ENCODE results near the gene SLC35A2.

Gene SLC35A2

DNA sequence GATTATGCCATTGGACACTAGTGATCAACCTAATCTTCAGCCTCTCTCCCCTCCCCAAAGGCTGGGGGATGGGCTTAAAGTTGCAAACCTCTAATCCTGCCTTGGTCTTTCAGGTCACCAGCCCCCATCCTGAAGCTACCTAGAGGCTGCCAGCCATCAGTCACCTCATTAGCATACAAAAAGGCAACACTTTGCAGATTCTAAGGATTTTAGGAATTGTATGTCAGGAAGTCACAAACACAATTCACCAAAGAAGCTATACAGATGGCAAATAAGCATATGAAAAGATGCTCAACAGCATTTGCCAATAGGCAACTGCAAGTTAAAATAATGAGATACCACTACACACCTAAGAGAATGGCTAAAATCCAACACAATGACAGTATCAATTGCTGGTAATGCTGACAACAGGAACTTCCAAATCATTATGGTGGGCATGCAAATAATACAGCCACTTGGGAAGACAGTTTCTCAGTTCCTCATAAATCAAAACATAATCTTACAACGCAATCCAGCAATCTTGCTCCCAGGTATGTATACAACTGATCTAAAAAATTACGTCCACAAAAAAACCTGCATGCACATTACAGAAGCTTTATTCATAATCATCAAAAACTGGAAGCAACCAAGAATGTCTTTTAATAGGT, 16.4 kb upstream of the SLC35A2 start:
- ATAC-seq (no peak), DNase-seq (no peak)

DNA sequence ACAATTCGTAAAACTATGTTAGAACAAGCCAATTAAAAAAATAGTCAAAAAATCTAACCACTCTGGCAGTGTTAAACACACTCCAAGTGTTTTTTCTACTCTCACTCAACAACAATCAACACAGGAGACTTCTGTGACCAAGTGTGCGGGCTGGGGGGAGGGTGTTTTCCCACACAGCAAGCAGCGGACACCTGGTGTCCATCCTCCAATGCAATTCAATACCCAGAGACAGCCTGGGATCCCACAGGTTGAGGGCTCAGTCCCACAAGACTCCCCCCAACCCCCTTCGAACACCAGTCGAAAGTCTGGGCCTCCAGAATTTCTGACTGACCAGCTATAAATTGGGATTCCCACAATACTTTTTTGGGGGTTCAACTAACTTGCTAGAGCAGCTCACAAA, 15.7 kb upstream of the SLC35A2 start:
- ATAC-seq, result no peak

DNA sequence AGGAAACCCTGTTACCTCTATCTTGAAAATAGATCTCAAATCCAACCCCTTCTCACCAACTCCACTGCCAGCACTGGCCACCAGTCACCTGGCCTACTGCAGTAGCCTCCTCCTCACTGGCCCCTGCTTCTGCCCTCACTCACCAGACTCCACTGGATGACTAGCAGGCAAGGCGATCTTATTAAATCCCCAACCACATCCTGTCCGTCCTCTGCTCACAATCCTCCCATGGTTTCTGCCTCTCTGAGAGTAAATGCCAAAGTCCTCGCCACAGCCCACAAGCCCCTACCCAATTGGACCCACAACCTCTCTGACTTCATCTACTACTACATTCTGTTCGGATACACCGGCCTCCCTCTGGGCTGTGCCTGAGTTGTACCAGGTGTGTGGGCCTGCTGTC, 12.8 kb upstream of the SLC35A2 start:
- DNase-seq, result no peak
- ATAC-seq, result peak; percentile 5

More for the DNA sequence above, 15.7 kb upstream of the SLC35A2 start:
- no peak for DNase-seq

DNA sequence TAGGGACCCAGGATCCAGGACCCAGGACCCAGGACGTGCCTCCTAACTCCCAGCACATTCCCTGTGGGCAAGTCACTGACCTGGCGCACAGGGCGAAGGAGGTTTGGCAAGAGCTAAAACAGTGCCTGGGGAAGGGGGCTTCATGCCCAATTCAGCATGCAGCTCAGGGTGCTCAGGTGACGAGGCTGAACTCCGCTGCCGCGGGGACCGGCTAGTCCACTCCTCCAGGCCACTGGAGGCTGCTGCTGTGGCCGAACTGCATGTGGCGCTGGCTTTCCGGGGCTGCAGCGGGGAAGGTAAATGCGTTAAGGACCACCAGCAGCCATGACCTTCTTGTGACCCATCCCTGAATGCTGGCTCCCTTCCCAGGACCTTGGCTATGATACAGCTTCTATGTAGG, 12.3 kb upstream of the SLC35A2 start:
- no peak for ATAC-seq
- no peak for DNase-seq

DNA sequence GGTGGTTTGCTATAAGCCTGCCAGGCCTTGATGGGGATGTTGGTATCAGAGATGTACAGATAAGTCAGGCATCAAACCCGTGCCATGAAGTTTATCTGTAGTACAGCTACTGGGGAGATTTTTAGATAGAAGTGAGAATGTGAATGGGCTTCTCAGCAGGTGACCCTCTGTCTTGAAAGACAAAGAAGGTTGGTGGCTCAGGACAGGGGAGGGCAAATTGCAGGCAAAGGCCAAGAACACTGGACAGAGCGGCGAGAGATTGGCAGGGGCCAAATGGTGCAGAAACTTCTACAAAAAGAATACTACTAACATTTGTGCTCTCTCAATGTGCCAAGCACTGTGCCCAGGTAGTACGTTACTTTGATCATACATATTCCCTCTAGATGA, 9.3 kb upstream of the SLC35A2 start:
- DNase-seq (no peak), ATAC-seq (no peak)

DNA sequence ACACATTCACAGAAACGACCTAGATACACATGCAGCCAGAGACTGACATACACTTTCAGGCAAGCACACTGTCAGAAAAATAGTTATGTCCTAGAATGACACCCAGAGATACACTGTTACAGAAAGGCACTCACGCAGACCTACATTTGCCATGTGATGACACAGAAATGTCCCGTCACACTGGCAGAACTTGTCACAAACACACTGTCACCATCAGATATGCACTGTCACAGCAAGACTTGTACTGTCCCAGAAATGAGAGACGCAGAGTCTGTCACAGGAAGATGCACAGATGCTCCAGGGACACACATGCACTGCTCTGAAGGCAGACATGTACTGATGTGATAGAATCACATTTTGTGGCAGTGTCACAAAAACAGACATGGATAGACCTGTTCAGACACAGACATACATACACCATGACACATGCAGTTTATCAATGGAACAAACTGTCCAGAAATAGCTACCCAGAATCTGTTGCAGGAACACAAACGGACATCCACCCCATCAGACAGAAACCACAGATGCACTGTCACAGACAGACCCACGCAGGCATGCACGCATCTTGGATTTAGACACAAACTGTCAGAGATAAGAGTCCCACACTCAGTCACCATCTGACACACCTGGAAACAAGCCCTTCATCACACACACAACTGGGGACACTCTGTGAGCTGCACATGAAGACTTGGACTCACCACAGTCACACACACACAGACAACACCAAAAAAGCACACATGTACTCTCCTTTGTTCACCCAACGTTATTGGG, 8.7 kb upstream of the SLC35A2 start:
- peak; percentile 2 for ATAC-seq
- DNase-seq, result no peak

DNA sequence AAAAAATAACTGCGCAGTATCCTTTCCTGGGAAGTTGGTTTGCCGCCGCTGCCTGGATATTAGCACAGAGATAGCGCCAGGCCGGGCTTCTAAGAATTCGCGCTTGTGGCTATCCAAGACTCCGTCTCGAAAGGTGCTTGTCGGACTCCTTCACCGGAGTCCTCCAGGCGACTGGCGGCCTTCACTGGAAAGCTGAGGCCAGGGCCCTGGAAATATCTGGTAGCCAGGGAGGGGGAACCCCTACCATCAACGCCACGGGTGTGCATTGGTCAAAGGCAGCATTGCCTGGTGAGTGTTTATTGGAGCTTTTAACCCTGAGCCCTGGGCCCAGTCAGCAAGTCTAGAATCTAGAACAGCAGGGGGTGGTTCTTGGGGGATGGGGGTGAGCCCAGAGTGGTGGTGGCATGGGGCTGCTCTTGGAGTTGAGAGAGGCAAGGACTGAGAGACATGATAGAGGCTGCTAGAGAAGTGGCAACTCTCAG, 8.0 kb upstream of the SLC35A2 start:
- peak; percentile 19 for ATAC-seq
- DNase-seq, result peak; percentile 47

DNA sequence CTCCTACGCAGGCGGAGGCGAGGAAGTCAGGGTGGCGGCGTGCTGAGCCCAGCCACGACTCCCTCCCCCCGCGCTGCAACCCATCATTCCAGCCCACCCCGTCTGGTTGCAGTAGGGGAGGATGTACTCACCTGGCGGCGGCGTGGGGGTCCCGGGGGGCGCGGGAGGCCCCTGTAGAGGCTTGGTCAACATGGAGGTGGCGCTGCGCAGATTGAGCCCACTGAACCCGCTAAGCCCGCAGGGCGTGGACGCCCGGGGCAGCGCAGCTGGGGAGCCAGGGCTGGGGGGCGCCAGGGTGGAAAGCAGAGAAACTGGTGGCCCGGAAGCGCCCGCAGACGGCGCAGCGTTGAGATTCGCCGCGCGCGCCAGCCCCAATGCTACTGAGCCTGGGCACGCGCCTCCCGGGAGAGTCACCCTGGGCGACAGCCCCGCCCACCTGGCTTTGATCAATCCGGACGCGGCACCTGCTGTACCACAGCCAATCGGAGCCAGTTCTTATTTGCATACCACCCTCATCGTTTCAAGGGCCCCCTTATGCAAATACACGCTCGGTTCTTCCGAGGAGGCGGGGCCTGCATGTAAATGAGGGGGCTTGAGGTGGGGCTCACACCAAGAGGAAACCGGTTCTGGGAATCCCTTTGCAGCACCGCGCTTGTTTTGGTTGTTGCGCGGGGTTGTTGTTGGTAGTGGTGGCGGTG, 7.3 kb upstream of the SLC35A2 start, which contains the start of gene PIM2:
Gene PIM2, minus strand, starts transcription at position 382 of the 698 bp plus-strand sequence. Its CDS starts 190 bp downstream, at position 192.
- ATAC-seq (peak; percentile 80), DNase-seq (peak; percentile 89)

DNA sequence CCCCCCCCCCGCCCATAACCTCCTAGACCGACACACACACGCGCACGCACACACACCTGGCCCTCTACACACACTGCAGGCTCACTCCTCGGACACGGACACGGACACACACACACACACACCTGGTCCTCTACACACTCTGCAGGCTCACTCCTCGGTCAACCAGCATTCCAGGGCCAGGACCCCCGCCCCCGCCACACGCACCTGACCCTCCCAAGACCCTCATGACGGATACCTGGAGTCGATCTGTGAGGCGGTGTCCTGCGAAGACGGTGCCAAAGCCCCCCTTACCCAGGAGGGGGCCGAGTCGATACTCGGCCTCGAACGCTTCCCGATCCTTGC, 6.8 kb upstream of the SLC35A2 start:
- no peak for DNase-seq

DNA sequence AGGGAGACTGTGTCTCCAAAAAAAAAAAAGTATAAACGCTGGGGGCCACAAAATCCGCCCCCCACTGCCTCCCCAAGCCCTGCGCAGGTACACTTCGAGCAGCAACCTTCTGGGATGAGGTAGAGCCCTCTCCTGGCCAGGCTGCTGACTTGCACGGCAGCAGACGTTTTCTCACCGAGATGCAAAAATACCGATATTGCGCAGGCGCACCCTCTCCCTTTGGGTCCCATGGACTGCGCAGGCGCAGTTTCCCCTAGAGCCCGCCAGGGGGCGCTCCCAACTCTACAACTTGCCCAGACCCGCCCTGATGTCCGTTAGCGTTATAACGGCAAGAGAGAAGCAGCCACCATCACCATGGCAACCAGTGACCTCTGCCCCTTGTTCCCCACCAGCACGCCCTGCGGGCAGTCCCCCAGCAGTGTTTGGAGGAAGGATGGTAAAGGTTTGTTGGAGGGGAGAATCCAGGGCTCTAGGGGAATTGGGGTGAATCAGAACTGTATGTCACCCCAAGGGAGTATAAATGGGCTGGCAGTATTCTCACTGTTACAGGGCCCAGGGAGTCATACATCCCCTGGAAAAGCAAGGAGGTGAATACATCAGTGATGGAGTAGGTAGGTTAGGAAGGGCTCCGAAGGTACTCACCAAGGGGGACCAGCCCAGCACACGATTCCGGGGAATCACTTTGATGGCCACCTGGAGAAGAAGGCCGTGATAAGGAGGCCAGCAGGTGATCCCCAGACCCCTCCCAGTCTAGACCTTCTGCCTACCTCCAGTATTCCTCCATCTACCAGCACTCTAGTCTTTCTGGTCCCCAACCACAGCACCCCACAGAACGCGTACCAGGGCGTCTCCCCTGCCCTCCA, 5.9 kb upstream of the SLC35A2 start:
- ATAC-seq (peak; percentile 45), DNase-seq (peak; percentile 85)

More for the DNA sequence above, 6.8 kb upstream of the SLC35A2 start:
- no peak for ATAC-seq

DNA sequence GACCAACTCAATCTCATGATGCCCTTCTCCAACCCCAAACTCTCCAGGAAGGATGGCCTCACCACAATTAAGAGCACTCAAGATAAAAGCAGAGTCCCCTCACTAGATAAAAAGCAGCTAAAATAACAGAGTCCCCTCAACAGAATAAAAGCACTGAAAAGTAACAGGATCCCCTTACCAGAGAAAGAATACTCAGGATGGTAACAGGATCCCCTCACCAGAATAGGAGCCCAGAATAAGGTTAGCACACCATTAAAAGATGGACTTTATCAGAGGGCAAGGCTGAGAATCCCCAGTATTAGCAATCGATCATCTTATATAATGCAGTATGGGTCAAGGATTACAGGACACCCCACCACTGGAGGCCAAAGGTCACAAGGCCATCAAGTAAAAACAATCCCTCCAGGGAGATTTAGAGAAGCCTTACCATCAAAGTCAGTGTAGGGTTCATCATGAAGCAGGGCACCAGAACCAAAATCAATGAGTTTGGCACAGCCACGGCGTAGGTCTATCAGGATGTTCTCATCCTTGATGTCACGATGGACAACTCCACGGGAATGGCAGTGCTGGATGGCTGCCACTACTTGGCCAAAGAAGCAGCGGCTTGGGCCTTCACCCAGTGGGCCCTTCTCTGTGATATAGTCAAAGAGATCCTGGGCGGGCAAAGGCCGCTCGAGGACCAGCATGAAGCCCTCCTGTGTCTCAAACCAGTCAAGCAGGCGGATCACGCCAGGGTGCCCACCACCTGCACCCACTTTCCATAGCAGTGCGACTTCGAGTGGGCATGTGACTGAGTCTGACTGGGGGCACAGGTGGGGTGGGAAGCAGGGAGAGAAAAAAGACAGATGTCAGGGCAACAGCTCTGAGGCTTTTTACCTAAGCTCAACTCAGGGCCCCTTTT, 3.4 kb upstream of the SLC35A2 start:
- ATAC-seq (no peak), DNase-seq (no peak)

DNA sequence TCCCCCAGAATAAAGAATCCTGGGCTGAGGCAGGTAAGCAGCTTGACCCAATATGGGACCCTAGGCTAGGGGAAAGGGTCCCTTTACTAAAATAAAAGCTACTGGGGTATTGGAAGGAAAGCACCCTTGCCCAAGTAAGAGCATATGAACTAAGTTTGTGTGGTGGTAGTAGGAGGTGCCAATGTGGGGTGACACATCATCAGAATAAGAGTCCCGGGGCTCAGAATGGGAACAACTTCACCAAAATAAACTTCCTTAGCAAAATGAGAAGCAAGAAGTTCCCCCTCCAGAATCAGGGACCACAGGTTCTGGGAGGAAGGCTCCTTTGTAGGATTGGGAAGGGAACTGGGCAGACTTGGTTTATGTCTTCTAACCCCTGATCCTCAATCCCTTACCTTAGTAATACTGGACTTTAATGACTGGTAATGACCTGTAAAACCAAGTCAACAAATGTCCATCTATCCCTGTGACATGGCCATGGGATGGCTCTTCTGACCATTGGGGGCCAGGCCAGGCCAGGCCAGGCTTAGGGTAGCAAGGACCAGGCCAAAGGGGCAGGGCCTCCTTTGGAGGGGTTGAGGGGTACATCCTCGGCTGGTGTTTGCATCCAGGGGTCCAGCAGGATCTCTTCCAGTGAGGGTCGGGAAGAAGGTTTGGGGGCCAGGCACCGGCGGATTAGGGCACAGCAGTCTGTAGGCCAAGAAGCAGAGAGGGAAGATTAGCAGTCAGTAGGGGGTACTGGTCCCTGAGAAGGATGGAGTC, 2.3 kb upstream of the SLC35A2 start:
- ATAC-seq, result no peak
- DNase-seq, result no peak

DNA sequence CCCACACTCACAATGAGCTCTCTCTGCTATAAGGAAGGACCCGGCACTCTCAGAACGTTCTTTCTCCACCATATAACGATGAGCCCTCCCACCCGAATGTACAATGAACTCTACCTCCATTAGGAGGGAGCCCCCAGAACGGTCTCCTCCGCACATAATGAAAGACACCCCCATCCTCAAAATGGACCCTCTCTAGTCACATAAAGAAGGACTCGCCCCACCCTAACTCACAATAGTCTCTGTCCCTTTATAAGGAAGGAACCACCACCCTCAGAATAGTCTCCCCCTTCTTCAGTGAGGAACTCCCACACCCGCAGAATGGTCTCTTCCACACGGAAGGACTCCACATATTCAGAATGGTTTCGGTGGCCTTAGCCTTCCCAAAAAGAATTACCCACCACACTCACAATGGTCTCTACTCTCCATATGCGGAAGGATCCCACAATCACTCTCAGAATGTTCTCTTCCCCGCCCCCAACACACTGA, 477 bp downstream of the SLC35A2 start:
- no peak for DNase-seq
- ATAC-seq, result peak; percentile 24

DNA sequence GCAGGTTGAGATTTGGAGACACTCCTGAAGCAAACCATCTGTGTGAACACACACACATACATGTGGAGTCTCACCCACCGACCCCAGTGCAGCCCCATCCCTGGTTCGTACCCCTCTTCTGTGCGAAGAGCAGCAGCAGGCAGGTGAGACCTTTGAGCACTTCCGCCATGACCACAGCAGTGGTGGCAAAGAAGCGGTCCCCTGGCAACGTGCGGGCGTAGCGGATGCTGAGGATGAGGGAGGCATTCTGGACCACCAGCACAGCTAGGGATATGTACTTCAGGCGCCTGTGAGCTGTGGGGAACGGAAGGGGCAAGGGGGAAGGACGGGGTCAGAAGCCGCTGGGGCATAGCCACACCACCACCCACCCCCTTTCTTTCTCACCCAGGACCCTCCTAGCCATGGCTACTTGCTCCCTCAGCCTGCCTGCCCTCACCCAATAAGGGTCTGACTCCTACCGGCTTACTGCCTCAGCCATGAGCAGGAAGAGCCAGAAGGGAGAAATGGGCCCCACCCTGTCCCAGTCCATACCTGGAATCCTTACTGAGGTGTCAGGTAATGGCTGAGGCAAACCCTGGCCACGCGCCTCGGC, 1.6 kb downstream of the SLC35A2 start:
- DNase-seq (no peak), ATAC-seq (no peak)

DNA sequence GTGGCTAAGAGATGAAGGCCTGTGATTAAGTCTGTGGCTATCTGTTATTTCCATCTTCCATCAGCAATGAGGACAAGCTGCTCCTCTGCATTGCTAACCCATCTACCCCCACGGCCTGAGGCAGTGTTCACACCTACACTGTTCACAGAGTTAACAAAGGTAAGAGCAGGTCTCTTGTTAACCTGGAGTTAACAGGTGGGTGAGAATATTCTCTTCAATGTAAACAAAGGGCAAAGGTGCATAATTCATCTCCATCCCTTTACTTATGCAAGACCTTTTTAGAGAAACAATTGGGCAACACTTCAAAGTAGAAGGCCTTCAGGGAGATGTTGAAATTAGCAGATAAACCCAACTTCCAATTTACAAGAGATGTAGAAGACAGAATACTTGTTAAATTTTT, 2.8 kb downstream of the SLC35A2 start:
- no peak for ATAC-seq

DNA sequence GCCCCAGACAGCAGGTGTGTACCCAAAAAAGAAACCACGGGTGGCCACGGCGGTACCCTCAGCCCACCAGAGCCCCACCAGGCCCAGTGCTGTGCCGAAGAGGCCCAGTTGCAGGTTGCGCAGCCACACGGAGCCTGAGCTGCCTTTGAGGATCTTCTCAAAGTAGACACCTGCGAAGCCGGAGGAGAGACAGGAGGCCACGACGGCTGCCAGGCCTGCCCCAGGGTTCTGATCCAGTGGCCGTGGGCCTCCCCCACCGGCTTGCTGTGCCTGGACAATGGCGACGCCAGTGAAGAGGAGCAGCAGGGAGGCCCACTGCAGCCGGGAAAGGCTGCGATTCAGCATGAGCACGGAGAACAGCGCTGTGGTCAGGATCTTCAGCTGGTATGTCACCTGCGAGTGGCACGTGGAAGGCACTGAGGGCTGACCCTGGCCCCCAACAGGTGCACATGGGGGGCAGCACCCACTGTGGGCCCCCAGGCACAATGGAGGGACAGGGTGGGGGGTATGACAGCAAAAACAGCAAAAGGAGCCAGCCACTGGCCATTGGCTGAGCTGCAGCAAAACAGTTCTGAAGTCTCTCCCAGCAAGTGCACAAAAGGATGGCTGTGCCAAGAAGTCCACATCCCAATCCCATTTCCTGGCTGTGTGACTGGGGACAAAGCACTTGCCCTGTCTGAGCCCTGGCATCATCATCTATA, 6.2 kb downstream of the SLC35A2 start:
- no peak for ATAC-seq
- DNase-seq, result no peak

More for the DNA sequence above, 2.8 kb downstream of the SLC35A2 start:
- no peak for DNase-seq

DNA sequence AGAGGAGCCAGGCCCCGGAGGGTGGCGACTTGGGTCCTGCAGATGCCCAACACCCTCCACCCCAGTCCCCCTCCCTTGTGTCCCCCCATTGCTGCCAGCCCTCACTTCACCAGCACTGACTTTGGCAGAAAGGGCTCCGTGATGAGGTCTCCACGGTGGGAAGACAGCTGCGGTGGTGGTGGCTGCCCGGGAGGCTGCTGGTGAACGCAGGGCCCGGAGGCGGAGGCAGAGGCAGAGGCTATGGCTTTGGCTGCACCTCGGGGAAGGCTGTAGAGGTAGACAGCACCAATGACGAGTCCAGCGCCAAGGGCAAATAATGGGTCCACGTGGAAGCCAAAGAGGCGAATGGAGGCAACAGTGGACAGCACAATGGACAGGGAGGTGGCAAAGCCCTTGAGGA, 6.8 kb downstream of the SLC35A2 start:
- ATAC-seq, result no peak

DNA sequence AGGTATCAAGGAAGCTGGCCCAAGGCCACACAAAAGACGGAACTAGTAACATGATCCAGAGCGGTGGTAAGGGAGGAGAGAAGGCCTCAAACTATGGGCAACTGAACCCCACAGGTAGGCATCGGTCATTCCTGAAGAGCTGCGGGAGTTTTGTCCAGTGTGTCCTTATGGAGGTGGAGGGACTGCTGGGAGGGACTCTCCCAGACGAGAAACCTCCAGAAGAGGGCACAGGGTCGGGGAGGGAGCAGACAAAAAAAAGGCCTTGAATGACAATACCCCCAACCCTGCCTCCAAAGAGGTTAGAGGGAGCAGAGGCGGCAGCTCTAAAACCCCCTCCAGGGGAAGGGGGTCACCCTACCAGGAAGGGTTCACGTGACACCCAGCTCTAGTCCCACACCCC, 7.3 kb downstream of the SLC35A2 start:
- DNase-seq, result no peak
- ATAC-seq, result no peak

More for the DNA sequence above, 6.8 kb downstream of the SLC35A2 start:
- DNase-seq, result no peak

DNA sequence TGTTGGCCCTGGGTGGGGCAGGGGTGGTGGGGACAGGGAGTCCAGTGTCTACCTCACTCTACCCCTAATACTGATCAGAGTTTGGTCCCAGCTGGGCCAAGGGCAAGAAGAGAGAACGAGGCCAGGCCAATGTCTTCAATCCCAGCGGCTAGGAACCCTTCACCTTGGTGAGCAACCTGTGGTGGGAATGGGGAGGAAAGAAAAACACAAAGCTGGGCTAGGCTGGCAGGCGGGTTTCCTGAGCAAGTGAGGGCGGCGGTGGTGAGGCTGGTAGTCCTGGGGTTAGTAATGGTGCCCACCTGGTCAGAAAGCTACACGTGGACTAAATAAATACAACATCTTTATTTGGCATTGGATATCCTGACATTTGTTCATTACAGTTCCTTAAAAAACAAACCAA, 8.2 kb downstream of the SLC35A2 start:
- DNase-seq (no peak), ATAC-seq (no peak)

Measured in stimulated activated naive CD8-positive, alpha-beta T cell treated with anti-CD3 and anti-CD28 coated beads, Interleukin-15, Interleukin-2, amounts not matched to agents 100 U/mL and 50 U/mL, for 24 hours (primary cell).